AG08396 (cell line): ENCODE measurements around the gene FRMD4B.

ENCODE experiments used
- DNase-seq: peaks from one replicate; pipeline ENCODE4 v3.0.0; 2012; ENCODE audit warnings: low spot score, mixed read lengths

Gene FRMD4B

GRCh38 chr3:69322158-69322509 lies 63.8 kb downstream of the FRMD4B start:
- no peak for DNase-seq

- no peak for DNase-seq
Measured at GRCh38 chr3:69321301-69322157, 64.4 kb downstream of the FRMD4B start.

GRCh38 chr3:69320871-69321271 lies 65.0 kb downstream of the FRMD4B start:
- no peak for DNase-seq

GRCh38 chr3:69319652-69320051 lies 66.2 kb downstream of the FRMD4B start:
- DNase-seq: no peak

- no peak for DNase-seq
Measured at GRCh38 chr3:69318410-69318809, 67.5 kb downstream of the FRMD4B start.

GRCh38 chr3:69313251-69313650 lies 72.6 kb downstream of the FRMD4B start:
- DNase-seq: no peak

- DNase-seq: no peak
Measured at GRCh38 chr3:69309814-69310213, 76.1 kb downstream of the FRMD4B start.

GRCh38 chr3:69306239-69307185 lies 79.4 kb downstream of the FRMD4B start:
- peak; percentile 78 for DNase-seq

GRCh38 chr3:69305011-69305410 lies 80.9 kb downstream of the FRMD4B start:
- DNase-seq: no peak

GRCh38 chr3:69304396-69304795 lies 81.5 kb downstream of the FRMD4B start:
- no peak for DNase-seq

- DNase-seq: no peak
Measured at GRCh38 chr3:69300296-69300695, 85.6 kb downstream of the FRMD4B start.

- no peak for DNase-seq
Measured at GRCh38 chr3:69299344-69299743, 86.5 kb downstream of the FRMD4B start.

GRCh38 chr3:69297501-69297900 lies 88.4 kb downstream of the FRMD4B start:
- no peak for DNase-seq

- no peak for DNase-seq
Measured at GRCh38 chr3:69296995-69297394, 88.9 kb downstream of the FRMD4B start.

GRCh38 chr3:69294014-69294766 lies 91.7 kb downstream of the FRMD4B start:
- DNase-seq: no peak

GRCh38 chr3:69292959-69293574 lies 92.8 kb downstream of the FRMD4B start:
- DNase-seq: no peak

GRCh38 chr3:69292185-69292584 lies 93.7 kb downstream of the FRMD4B start:
- DNase-seq: no peak

- no peak for DNase-seq
Measured at GRCh38 chr3:69290430-69290829, 95.5 kb downstream of the FRMD4B start.

GRCh38 chr3:69290006-69290405 lies 95.9 kb downstream of the FRMD4B start:
- no peak for DNase-seq

GRCh38 chr3:69288161-69288895 lies 97.6 kb downstream of the FRMD4B start:
- no peak for DNase-seq
